Activated effector memory CD4-positive, alpha-beta T cell treated with Interleukin-2 at 50 U/mL for 16 hours (primary cell): ENCODE measurements around the gene RAPSN.
A peak's percentile ranks its signal among the peaks of the same experiment; 100 is the strongest.

ENCODE experiments used
- DNase-seq: peaks from one replicate; pipeline ENCODE4 v3.0.0-alpha.2; 2020

Gene RAPSN

DNA sequence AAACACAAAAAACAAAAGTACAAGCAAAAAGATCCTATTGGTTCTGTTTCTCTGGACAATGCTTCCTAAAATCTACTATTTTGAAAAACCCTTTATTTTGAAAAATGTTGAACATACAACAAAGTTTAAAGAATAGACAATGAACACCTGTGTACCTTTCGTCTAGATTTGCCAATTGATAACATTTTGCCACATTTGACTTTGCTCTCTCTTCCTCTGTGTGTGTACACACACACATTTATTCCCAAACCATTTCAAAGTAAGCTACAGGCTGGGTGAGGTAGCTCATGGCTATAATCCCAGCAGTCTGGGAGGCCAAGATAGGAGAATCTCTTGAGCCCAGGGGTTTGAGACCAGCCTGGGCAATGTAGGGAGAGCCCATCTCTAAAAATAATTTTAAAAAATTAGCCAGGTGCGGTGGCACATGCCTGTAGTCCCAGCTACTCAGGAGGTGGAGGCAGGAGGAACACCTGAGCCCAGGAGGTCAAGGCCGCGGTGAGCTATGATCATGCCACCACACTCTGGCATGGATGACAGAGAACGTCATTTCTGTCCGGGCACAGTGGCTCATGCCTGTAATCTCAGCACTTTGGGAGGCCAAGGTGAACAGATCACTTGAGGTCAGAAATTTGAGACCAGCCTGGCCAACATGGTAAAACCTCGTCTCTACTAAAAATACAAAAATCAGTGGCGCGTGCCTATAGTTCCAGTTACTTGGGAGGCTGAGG lies 17.4 kb downstream of the RAPSN start:
- DNase-seq, result no peak

DNA sequence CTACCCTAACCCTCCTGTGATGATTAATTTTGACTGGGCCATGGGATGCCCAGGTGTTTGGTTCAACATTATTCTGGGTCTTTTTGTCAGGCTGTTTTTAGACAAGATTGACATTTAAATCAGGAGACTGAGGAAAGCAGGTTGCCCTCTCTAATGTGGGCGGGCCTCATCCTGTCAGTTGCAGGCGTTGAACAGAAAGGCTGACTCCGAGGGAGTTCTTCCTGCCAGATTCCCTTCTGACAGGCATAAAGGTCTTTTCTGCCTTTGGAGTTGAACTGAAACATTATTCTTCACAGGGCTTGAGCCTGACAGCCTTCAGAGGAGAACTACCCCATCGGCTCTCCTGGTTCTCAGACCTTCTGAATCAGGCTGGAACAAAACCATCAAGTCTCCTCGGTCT lies 18.4 kb downstream of the RAPSN start:
- DNase-seq, result no peak

DNA sequence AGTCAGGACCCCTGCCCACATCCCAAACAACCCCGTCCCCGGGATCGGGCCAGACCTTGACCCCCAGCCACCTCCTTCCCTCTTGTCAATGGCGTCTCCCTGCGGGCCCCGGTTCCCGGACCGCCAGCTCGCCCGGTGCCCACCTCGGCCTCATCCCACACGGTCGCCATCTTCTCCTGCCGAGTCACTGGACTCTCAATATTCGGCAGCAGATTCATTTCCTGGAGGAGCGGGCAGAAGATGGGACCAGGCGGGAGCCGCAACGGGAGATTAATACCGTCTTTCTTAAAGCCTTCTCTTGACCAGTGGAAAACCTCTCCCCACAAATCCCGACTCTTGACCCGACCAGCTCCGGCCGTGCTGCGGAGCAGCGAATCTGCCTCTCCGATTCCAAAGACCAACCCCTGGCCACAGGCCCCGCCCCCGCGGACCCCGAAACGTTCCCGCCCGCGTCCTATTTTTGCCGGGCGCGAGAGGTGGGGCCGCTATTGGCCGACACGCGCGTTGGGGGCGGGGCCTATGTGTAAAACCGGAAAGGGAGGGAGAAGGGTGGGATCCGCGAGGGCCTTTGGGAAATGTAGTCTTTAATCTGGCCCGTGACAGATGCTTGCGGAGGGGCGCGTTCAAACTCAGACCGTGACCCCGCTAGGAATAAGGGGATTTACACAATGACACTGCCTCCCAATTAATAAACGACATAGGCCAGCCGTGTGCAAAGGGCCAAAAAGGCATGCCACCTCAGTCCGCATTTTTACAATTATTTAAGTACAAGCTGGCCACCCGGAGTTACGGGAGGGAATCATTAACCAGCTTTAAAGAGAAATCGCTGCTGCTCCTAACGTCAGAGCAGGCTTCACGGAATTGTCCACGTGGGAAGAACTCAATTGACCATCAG lies 22.6 kb downstream of the RAPSN start, which contains the start of gene PSMC3:
Gene PSMC3, minus strand, starts transcription at position 378 of the 895 bp plus-strand sequence. Its CDS starts 160 bp downstream, at position 218.
- DNase-seq, result peak; percentile 97

DNA sequence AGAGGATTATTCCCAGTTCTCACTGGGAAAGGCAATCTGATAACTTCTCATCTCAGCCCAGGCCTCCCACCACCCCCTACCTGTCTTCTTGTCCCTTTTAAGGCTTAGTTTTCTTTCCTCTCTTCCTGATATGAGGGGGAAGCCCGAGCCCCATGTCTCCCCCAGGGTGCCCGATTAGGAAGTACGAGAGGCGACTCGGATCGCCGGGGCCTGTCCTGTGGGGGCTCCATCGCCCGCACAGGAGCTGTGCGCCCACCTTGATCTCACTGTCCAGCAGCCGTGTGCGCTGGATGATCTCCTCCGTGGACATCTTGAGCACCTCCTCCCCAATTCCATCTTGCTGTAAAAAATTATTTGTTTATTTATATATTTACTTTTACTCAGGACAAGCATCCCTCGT lies 23.3 kb downstream of the RAPSN start:
- DNase-seq, result no peak

DNA sequence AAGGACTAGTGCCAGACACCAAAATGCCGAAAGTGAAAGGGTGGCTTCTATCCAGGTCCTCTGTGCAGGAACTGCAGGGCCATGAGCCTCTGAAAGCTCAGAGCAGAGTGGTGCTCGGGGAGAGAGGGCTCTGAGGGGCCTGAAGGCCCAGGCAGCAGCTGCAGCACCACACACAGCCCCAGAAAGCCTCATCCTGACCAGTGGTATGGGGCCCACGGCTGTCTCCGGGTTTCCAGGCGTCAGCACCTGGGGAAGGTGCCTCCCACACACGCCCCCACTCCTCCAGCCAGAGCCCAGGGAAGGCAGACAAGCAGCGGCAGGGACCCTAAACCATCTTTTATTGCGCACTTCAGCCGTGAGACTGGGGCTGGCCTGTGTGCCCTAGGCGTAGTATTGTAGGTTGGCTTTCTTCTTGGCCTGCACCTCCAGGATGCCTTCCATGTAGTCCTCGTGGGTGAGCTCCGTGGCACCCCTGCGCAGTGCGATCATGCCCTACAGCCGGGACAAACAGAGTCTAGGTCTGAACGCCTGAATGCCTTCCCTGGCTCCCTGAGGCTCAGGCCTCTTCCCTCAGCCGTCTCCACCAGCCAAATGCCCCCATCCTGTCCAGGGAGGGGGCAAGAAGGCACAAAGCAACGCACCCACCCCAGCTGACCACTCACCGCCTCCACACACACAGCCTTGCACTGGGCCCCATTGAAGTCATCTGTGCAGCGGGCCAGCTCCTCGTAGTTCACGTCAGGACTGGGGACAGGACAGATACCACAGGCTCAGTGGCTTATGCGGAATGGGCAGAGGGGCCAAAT lies 30.3 kb downstream of the RAPSN start:
- DNase-seq, result no peak

DNA sequence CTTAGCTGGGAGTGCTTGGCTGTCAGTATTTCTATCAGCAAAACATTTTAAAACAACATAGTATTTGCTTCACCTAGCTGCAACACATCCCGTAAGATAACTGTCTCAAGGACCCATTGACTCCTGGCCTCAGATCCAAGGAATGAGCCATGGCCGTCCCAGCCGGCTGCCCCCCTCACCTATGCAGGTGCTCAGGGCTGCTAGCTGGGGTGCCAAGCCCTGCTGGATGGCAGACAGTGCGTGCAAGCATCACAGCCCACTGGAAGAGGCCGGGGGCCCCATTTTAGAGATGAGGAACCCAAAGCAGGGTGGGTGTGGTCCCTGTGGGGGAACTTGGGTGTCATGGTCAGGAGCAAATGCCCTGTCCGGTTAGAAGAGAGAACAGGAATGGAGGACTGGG lies 31.2 kb downstream of the RAPSN start:
- DNase-seq, result no peak

DNA sequence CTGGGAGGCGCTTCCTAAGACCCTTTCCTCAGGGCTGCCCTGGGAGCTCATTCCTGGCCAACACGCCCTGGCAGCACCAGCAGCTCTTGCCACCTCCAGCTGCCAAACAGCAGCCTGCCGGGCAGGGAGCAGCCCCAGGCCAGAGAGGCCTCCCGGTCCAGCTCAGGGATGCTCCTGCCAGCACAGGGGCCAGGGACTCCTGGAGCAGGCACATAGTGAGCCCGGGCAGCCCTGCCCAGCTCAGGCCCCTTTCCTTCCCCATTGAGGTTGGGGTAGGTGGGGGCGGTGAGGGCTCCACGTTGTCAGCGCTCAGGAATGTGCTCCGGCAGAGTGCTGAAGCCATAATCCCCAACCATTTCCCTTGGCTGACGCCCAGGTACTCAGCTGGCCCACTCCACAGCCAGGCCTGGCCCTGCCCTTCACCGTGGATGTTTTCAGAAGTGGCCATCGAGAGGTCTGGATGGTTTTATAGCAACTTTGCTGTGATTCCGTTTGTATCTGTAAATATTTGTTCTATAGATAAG lies 32.9 kb downstream of the RAPSN start:
- DNase-seq, result no peak

DNA sequence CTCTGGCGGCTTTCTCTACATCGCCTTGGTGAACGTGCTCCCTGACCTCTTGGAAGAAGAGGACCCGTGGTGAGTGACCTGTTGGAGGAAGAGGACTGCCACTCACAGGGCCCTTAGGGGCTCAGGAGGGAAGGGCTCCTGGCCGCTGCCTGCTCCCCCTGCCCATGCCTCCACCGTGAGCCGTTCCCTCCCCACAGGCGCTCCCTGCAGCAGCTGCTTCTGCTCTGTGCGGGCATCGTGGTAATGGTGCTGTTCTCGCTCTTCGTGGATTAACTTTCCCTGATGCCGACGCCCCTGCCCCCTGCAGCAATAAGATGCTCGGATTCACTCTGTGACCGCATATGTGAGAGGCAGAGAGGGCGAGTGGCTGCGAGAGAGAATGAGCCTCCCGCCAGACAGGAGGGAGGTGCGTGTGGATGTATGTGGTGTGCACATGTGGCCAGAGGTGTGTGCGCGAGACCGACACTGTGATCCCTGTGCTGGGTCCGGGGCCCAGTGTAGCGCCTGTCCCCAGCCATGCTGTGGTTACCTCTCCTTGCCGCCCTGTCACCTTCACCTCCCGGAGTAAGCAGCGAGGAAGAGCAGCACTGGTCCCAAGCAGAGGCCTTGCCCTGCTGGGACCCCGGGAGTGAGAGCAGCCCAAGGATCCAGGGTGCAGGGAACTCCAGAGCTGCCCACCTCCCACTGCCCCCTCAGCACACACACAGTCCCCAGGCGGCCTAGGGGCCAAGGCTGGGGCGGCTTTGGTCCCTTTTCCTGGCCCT lies 33.7 kb downstream of the RAPSN start:
- no peak for DNase-seq

DNA sequence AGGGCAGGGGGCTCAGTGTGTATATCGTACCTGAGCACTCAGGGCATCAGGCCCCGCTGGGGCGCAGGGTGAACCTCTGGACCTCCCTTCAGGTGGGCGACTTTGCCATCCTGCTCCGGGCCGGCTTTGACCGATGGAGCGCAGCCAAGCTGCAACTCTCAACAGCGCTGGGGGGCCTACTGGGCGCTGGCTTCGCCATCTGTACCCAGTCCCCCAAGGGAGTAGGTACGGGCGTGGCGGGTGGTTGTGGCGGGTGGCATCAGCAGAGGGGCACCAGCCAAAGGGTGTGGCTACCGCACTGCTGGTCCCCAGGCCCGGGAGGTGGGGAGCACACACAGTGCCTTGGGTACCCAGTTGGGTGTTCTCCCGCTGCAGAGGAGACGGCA lies 34.3 kb downstream of the RAPSN start:
- DNase-seq, result no peak

DNA sequence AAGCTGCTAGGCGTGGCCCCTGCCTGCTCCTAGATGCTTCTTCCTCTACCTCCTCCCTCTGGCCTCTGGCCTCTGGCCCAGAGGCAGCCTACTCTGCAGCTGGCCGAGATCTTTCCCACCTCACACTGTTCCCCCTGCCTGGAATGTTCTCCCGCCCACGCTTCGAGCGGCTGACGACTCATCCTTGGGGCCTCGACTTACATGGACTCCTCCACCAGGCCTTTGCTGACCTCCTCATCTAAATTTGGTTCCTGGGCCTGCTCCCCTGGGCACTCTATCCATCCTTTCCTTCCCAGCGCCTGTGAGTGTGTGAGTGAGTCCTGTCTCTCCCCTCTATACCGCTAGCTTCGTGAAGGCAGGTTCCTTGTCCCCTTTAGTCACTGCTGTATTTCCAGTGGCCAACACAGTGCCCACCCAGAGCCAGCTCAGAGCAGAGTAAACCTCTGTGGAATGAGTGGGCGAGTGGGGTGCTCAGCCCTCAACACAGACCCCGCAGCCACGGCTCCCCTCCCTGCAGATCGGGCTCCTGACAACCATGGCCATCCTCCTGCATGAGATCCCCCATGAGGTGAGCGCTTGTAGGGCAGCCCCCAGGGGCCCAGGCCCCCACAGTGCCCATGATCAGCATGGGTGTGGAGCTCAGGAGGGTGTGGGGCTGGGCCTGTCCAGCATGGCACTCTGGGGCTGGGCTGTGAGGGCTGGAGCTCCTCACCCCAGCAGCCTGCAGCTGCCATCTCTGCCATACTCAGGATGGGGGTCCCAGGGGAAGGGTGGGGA lies 34.8 kb downstream of the RAPSN start:
- no peak for DNase-seq

DNA sequence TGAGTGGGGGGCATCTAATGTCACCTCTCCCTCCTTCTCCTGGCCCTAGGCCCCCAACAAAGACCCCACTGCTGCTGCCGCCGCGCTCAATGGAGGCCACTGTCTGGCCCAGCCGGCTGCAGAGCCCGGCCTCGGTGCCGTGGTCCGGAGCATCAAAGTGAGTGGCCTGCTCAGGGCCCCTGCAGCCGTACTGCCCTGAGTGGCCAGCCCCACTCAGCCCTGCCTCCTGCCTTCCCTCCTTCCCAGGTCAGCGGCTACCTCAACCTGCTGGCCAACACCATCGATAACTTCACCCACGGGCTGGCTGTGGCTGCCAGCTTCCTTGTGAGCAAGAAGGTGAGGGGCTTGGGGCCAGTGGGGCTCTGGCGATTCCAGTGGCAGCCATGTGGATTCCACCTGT lies 35.6 kb downstream of the RAPSN start:
- DNase-seq, result no peak

DNA sequence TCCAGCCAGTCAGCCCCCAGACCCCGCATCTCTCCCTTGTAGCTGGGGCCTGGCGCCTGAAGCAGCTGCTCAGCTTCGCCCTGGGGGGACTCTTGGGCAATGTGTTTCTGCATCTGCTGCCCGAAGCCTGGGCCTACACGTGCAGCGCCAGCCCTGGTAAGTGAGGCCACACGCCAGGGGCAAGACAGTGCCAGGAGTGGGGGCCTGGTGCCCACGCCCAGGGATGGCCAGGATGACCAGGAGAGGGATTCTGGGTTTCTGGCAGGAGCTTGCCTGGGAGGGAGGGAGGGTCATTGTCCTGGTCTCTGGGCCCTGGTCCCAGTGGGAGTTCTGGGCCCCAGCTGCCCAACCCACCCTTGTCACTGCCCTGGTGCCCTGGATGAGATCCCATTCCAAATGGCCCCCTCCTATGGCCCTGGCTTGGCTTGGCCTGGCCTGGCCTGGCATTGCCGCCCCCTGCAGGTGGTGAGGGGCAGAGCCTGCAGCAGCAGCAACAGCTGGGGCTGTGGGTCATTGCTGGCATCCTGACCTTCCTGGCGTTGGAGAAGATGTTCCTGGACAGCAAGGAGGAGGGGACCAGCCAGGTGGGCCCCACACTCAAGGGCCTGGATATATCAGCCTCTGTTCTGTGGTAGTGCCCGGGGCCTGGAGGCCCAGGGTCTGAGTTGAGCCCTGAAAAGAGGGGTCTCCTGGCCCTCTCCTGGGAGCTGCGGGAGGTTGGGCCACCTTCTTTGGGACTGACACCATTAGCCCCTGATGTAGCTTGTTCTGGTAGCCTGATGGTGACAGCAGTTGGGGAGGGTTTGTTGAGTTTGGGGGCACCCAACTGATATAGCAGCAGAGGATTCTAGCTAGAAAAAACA lies 36.8 kb downstream of the RAPSN start:
- DNase-seq, result peak; percentile 38

DNA sequence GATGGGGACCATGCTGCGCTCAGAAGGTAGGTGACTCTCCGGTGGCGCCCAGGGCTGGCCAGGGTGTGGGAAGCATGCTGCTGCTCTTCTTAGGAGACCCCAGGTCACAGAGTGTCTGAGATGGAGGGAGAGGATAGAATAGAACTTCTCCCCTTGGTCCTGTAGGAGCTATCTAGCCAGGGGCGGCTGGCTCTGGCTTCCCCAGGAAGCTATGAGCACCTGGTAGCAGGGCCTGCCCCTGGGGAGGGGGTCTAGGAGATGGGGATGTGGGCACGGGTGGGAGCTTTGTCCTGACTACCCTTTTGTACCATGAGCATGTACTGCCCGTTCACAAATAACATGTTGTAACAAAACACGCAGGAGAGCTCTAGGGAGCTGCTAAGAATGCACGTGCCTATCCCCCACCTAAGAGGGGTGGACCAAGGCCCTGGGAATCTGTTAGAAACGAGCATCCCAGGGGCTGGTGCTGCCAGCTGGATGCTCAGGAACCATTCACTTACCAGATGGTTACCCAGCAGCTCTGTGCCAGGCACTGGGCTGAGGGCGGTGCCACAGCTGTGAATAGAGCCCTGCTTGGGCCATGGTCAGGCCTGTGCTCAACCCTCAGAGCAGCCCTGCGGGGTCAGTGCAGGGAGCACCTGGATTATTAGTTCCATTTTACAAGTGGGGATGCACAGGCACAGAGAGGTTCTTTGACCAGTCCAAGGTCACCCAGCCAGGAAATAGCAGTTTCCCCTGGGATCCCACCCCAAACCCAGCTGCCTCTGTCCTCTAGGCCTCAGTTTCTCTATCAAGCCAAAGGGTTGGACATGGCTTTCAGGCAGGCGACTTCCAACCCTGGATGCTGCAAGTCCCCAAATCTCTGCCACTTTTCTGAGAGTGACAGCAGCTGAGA lies 38.3 kb downstream of the RAPSN start:
- no peak for DNase-seq

DNA sequence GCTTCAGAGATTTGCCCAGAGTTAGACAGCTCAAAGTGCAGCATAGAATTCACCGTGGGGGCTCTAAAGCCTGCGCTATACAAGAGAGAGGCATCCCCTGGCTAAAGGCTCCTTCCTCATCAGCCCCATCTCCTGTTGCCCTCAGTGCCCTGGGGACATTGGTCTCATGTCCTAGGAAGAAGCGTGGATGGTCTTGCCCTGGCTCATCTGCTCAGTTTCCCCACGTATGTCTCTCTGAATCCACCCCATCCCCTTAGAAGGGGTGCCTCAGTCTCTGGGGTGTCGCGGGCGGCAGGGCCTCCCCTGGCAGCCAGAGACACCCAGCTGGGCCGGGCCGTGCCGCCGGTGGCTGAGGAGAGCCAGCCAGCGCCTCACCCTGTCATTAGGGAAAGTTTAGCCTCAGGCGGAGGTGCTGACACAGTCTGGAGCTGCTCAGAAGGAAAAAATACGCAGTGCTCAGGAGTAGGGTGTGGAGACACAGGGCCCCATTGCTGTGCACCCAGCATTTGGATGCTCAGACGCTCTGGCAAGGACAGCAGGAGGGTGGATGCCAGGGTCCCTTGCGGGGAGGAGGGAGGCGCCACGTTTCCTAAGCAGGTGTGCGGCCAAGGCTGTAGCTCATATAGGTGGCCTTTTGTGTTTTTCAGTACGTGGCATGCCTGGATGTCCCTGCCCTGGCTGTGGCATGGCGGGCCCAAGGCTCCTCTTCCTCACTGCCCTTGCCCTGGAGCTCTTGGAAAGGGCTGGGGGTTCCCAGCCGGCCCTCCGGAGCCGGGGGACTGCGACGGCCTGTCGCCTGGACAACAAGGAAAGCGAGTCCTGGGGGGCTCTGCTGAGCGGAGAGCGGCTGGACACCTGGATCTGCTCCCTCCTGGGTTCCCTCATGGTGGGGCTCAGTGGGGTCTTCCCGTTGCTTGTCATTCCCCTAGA lies 39.2 kb downstream of the RAPSN start:
- DNase-seq, result no peak

DNA sequence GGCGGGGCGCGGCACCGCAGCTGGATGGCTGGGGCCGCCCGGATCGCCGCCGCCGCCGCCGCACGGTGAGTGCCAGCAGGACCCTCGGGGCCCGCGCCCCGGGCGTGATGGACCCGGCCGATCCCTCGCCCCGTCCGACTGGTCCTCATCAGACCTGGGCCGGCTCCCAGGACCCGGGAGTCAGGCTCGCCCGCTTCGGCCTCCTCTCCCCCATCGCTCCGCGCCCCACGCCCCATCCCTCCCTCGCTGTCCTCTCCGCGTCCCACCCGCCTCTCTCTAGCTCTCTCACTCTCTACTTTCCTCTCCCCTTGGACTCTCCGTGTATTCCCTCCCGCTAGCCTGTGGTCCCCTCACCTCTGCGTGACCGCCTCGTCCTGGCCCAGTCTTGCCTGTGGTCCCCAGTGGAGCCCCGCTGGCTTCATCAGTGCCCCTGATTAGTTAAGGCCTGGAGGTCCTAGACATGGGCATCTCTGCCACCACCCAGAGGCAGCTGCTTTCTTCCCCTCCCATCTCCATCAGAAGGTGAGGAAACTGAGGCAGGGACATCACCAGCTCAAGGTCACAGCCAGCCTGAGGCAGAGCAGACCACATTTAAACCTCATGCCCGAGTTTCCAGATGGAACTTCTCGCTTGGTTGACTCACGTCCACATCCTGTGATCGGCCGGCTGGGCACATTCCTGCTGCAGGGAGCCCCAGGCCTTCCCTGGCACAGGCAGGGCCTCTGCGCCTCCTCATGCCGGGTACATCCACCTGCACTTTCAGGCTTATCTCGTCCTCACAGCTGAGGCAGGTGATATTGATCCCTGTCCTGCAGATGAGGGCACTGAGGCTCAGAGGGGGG lies 40.1 kb downstream of the RAPSN start:
- no peak for DNase-seq

DNA sequence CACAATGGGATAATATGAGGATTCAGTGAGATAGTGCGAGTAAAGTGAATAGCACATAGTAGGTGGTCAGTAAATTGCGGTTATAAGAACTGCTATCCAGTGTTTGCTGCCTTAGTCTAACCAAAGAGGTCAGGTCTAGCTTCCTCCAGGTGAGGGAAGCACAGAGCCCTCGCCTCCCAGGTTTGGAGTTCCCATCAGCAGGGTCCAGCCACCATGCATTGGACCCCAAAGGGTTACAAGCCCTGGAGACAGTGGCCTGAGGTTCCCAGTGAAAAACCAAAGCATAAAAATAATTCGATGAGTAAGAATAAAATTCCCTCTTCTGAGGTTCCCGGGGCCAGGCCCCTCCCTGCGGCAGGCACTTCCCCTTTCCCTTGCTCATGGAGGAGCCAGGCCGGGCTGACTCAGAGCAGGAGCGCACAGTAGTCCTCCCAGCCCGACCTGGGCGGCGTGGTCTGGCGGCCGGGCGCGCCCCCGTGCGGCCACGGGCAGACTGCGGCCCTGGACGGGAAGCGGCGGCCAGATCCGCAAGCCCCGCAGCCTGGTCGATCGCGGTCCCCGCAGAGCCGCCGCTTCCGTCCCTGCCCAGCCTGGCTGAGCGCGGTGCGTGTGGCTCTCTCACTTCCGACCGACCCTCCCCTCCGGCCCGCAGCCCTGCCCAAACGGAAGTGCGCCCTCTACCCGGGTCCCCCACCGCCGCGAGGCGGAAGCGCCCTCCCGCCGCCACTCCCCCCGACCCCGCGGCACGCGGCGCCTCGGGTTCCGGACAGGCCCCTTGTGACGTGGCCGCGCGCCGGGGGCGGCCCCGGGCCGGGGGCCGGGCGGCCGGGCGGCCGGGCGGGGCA lies 41.0 kb downstream of the RAPSN start, which contains the start of gene SLC39A13:
Gene SLC39A13, plus strand, starts transcription at position 845 of the 845 bp plus-strand sequence. CDS start 1,505 bp downstream, outside the sequence.
- DNase-seq, result peak; percentile 90
